Measurements from ENCODE around the gene FTO. TPM values are rescaled to one million over a fixed set of nuclear protein-coding genes. Genes with fewer than 3 reads are reported as not detected.

Gene FTO
- total and polyA plus RNA-seq, 2 of the 13 experiments (the other 11 are each of a cell fraction or from before 2014, with no cell fraction given), result 41.6 to 55.8 TPM

GRCh38 chr16:53933407-53933806 is 229.5 kb downstream of the FTO start:
- Histone ChIP-seq H3K9me3 (ENCODE audit: low read length) (no peaks in the 10 kb centered on the region), H3K79me2 (ENCODE audit: insufficient read depth, low read length) (no peaks in the 10 kb centered on the region), H4K20me1 (ENCODE audit: insufficient read depth, low read length) (no peaks in the 10 kb centered on the region), H3K27me3 (ENCODE audit: control insufficient read depth in 1 of 2, insufficient read depth in 2 of 2, low read length in 2 of 2) (no peaks in the 10 kb centered on the region), H3K27ac (ENCODE audit: extremely low read length, insufficient read depth, low read length) (no peak overlapping the region), H3K4me1 (ENCODE audit: insufficient read depth, low read length) (no peaks in the 10 kb centered on the region), H2AFZ (ENCODE audit: low read length) (no peak overlapping the region), H3K4me3 (replicated peaks in 1 of 3; ENCODE audit: insufficient read depth in 1 of 3, low read depth in 2 of 3, low read length in 3 of 3) (no peak overlapping the region), H3K9ac (ENCODE audit: insufficient read depth, low read depth, low read length) (no peak overlapping the region), H3K36me3 (replicated peaks in 1 of 2; ENCODE audit: control insufficient read depth in 1 of 2, insufficient read depth in 2 of 2, low read length in 2 of 2) (peaks cover 3 to 11% of the 10 kb centered on the region in 2 experiments), H3K4me2 (ENCODE audit: low read depth, low read length) (no peak overlapping the region)
- no TSS peak for BruUV-seq (replicated peaks)
- no peak for FAIRE-seq
- no peak for ATAC-seq
- 91% methylated on average over 3 of the region's 3 CpGs for WGBS (ENCODE audit: low lambda C conversion rate)
- ChIA-PET POLR2A (no interaction called here), CTCF (ENCODE audit: low intra/inter-chr PET ratio, low total read pairs) (no interaction called here)
- intact Hi-C loops (cut with micrococcal nuclease; ENCODE audit: unreplicated experiment) (no loop called here), in situ Hi-C loops (cut with HindIII; ENCODE audit: extremely low pct_ligation_motif_present, low pct_unique_long_range_greater_than_20kb) (loop anchor here (25.0 kb wide), 1 partner anchor 1329 kb away; no protein-coding TSS in a partner anchor)
- no peak for DNase-seq (ENCODE audit: low spot score)
- TF ChIP-seq GFI1 (CRISPR knock-in tag; IDR thresholded peaks at IDR 0.05; ENCODE audit: borderline replicate concordance), result no peak
- TF ChIP-seq HMGXB3 (CRISPR knock-in tag; IDR thresholded peaks at IDR 0.05; ENCODE audit: borderline replicate concordance), result no peak
- no peak for TF ChIP-seq MZF1 (CRISPR knock-in tag; IDR thresholded peaks at IDR 0.05; ENCODE audit: borderline replicate concordance)
- no peak for TF ChIP-seq CBFB (CRISPR knock-in tag; IDR thresholded peaks at IDR 0.05)
- TF ChIP-seq SALL1 (CRISPR knock-in tag; IDR thresholded peaks at IDR 0.05), result no peak
- TF ChIP-seq SALL2 (CRISPR knock-in tag; IDR thresholded peaks at IDR 0.05), result no peak
- TF ChIP-seq STAT6 (CRISPR knock-in tag; IDR thresholded peaks at IDR 0.05; ENCODE audit: borderline replicate concordance), result no peak
- TF ChIP-seq ZMYM3 (CRISPR knock-in tag; IDR thresholded peaks at IDR 0.05), result no peak
- TF ChIP-seq ZNF709 (CRISPR knock-in tag; IDR thresholded peaks at IDR 0.05), result no peak
- TF ChIP-seq SOX13 (IDR thresholded peaks at IDR 0.05), result no peak
- no peak for TF ChIP-seq SOX13 (CRISPR knock-in tag; conservative IDR thresholded peaks at IDR 0.05 in 1 of 2, IDR thresholded peaks at IDR 0.05 in 1 of 2)
- TF ChIP-seq NCOA1 (CRISPR knock-in tag; IDR thresholded peaks at IDR 0.05), result no peak
- no peak for TF ChIP-seq PBX3 (CRISPR knock-in tag; IDR thresholded peaks at IDR 0.05; ENCODE audit: borderline replicate concordance)
- no peak for TF ChIP-seq ZNF781 (CRISPR knock-in tag; IDR thresholded peaks at IDR 0.05; ENCODE audit: borderline replicate concordance, not compliant biosample characterization)
- no peak for TF ChIP-seq SSRP1 (CRISPR knock-in tag; IDR thresholded peaks at IDR 0.05)
- TF ChIP-seq ZNF383 (CRISPR knock-in tag; IDR thresholded peaks at IDR 0.05; ENCODE audit: borderline replicate concordance), result no peak
- no peak for TF ChIP-seq NBN (conservative IDR thresholded peaks at IDR 0.05)
- TF ChIP-seq ESRRA (CRISPR knock-in tag; IDR thresholded peaks at IDR 0.05; ENCODE audit: low read depth), result no peak
